OCI-LY1 (cell line): ENCODE data around the gene SESN2.

ENCODE experiments used
- EZH2 ChIP-seq: fragments of 200-600 bp; sonication (generic), shearing (Covaris generic); IDR thresholded peaks from 2 replicates; pipeline ENCODE4 v1.8.0; 2017; ENCODE audit warnings: borderline replicate concordance, mixed run types, mild to moderate bottlenecking, antibody characterized with exemption, low read length, moderate library complexity, mixed read lengths
- TF ChIP-seq, protein P1 (sequence below): fragments of 200-600 bp; sonication (generic), shearing (Covaris generic); IDR thresholded peaks from 2 replicates; pipeline ENCODE4 v1.5.1; 2017; ENCODE audit warnings: mild to moderate bottlenecking, antibody characterized with exemption, low read length, moderate library complexity, mixed read lengths

DNA sequence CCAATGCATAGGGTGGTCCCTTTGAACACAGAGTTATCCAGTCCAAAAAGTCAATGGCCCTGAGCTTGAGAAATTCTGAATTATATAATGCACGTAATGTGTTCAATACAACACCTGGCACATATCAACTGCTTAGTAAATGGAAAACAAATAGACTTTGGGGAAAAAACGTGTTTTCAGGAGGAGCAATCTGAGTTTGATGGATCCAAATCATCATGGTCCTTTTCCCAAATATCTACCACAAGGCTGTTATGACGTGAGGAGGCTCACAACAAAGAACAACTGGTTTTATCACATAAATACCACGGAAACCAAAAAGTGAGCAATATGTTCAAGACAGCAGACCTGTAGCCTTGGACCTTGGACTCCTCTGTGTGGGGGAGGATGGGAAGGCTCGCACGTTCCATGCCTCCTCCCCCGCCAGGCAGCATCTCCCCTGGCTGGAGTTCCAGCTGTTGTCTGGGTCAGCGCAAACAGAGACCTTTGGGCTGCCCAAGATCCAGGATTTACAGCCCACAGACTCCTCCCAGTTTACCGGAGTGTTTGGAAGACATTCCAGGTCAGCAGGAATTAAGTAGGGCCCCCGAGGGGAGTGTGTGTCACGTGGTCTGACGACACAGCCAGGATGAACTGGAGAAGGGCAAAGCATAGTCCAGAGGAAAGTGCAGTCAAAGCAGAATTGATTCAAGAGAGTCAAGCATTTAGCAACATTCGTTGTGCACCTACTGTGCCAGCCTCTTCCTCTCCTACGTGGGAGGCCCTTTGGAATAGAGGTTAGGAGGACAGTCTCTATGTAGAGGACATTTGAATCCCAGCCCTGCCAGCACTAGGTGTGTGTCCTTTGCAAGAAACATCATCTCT lies 37.3 kb downstream of the SESN2 start:
- TF ChIP-seq, protein P1, sequence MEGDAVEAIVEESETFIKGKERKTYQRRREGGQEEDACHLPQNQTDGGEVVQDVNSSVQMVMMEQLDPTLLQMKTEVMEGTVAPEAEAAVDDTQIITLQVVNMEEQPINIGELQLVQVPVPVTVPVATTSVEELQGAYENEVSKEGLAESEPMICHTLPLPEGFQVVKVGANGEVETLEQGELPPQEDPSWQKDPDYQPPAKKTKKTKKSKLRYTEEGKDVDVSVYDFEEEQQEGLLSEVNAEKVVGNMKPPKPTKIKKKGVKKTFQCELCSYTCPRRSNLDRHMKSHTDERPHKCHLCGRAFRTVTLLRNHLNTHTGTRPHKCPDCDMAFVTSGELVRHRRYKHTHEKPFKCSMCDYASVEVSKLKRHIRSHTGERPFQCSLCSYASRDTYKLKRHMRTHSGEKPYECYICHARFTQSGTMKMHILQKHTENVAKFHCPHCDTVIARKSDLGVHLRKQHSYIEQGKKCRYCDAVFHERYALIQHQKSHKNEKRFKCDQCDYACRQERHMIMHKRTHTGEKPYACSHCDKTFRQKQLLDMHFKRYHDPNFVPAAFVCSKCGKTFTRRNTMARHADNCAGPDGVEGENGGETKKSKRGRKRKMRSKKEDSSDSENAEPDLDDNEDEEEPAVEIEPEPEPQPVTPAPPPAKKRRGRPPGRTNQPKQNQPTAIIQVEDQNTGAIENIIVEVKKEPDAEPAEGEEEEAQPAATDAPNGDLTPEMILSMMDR, result no peak
- no peak for TF ChIP-seq EZH2
